DMS114 treated with DMSO at 0.1 percent for 48 hours (cell line): ENCODE measurements around the gene ZP1.

Experiments used
- DNase-seq: peaks from one replicate; lab custom pipeline; 2025; ENCODE audit not compliant: unreplicated experiment; lab: John Stamatoyannopoulos, UW

The ZP1 gene

DNA sequence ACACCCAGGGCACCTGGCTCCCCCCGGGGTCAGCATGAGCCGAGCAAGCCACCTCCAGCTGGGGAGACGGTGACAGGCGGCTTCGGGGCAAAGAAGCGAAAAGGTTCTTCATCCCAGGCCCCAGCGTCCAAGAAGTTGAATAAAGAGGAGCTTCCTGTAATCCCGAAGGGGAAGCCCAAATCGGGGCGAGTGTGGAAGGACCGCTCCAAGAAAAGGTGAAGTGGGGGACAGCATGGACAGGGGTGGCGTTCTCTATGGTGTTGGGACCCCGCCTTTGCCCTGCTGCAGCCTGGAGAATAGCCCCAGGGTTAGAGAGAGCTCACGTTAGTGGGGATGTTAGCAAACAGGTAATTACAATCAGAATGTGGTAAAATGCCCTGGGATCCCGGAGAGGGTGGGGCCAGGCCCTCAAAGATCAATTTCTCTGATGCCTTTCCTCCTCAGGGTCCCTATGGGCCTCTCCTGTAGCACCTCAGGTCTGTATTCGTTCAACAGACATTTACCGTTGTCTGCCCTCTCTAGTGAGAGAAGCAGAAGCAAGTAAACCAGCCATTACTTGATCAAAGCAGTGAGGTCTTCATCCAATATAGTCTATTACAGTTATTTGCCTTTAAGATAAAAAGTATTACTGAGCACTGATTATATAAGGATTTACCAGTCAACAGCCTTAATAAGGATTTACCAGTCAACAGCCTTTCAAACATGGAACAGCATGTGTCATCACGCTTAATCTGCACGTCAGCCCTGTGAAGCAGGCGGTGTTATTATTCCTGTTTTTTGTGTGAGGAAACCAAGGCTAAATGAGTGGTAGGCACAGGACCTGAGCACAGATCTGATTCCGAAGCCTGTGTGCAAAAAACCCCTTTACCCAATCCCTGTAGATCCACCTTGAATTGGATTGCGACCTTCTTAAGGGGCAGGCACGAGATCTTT lies 24.4 kb upstream of the ZP1 start:
- DNase-seq: no peak

DNA sequence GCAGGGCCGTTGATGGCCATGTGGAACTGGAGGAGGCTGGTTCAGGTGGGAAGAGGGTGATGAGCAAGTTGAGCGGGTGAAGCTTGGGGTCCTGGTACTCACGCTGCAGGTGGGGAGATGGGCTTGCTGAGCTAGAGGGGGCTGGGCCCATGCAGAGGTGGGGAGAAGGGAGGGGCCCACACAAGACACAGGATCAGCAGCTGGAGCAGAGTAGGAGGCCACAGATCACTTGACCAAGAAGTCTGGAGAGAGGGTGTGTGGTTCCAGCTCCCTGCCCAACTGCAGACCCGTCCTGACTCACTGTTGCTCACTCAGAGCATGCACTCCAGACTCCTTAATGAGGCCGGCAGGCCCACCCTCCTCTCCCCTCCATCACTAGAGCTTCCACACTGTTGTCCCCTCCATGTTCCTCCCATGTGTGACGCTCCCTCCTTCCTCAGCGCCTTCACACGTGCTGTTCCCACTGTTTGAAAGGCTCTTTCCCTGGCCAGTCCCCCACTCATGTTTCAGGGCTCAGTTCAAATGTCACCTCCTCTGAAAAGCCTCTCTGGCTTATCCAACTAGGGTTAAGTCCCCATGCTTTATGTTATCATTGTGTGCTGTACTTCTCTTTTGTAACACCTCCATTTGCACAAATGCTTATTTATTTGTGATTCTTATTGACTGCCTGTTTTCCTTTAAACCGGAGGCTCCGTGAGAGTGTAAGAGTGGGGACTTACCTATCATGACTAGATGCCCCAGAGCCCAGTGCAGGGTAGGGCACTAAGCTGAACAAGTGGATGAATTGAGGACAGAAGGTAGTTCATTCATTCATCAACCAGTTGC lies 23.1 kb upstream of the ZP1 start:
- no peak for DNase-seq

DNA sequence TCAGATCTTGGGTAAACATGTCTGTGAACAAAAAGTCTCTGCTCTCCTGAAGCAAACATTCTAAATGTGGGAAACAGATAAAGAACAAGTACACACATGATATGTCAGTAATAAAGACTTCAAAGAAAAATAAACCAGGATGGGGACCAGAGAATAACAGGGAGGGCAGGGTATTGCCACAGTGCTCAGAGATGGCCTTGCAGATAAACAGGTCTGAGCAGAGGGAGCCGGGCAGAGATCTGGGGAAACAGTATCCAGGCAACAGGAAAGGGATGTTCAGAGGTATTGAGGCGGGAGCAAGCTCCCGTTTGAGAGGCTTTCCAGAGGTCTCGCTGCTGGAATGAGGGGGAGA lies 22.5 kb upstream of the ZP1 start:
- no peak for DNase-seq

DNA sequence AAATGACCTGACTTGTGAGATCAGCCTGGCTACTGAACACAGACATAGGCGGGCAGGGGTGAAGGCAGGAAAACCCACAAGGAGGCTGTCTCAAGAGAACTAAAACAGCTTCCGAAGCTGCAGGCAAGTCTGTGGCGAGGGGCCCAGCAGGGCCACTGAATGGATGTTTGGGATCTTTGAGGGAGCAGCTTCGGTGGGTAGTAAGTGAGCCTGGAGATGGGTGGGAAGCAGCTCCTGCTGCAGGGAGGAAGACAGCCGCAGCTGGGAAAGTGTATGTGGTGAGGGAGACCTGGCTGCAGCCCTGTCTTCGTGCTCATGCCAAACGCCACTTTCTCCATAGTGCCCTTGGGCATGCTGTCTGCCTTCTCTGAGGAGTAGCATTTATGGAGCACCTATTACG lies 22.0 kb upstream of the ZP1 start:
- DNase-seq: no peak

DNA sequence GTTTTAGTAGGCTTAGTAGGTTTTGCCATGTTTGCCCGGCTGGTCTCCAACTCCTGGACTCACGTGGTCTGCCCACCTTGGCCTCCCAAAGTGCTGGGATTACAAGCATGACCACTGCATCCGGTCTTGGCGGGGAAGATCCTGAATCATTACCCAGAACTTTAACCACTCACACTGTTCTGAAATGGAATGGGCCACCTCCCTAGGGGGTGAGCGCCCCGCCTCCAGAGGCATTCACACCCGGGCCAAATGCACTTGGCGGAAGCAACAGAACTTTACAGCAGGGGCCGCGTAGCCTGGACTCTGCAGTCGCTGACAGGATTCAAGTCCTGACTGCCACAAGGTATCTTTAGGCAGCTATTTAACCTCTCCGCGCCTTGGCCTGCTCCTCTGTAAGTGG lies 20.1 kb upstream of the ZP1 start:
- DNase-seq: no peak

DNA sequence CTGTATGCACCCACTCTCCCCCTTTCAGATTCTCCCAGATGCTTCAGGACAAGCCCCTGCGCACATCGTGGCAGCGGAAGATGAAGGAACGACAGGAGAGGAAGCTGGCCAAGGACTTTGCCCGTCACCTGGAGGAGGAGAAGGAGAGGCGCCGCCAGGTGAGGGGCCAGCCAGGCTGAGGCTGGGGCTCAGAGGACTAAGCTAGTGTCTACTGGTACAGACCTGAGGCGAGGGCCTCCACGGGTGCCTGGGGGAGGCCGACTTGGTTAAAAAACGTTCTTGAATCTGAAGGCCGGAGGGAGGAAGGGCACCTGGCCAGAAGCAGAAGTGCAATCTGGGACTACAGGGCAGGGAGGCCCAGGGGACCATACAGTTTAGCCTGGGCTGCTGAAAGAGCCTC lies 19.4 kb upstream of the ZP1 start:
- no peak for DNase-seq

DNA sequence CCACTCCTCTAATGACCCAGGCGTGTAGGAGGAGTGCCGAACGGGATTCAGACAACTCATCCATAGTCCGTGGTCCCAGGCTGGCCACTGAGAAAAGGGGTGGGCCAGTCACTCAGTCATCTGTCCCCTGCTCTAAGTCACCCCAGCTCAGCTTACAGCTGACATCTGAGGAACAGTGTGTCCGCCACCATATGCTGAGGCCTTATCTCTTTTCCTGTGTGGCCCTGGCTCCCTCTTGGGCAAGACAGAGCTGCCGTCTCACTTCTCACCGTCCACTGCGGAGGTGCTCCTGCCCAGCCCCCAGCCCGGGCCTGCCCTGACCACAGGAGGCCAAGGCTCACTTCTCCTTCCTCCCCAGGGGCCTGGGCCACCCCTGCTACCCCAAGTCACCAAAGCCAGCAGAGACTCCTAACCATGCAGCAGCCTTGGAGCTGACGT lies 18.6 kb upstream of the ZP1 start:
- no peak for DNase-seq

DNA sequence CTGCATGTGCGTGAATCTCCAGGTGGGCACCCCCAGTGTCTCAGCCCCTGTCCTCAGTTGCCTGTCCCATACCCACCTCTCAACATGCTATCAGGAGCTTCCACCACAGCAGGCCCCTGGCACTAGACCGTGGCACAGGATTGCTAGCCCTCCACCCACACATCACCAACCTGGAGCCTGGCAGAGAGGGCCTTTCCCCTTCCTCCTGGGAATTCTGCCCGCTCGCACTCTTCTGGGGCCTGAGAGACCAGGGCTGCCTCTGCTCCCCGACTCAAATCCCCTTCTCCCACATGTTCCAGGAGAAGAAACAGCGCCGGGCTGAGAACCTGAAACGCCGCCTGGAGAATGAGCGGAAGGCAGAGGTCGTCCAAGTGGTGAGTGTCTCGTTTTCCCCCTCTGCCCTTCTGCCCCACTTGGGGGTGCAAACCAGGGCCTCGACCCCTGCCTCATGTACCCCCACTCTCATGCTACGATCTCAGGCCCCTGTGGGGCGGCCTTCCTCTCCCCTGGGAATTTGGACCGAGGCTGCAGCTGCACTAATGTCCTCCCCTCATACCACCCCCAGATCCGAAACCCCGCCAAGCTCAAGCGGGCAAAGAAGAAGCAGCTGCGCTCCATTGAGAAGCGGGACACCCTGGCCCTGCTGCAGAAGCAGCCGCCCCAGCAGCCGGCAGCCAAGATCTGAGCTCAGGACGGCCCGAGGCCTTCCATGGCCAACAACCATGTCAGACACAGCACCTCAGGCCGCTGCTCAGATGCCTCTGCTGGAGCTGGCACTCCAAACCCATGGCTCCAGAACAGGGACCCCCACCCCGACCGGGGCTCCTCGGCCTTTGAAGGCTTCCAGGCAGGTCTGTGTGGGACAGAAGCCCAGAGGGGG lies 17.5 kb upstream of the ZP1 start:
- no peak for DNase-seq

DNA sequence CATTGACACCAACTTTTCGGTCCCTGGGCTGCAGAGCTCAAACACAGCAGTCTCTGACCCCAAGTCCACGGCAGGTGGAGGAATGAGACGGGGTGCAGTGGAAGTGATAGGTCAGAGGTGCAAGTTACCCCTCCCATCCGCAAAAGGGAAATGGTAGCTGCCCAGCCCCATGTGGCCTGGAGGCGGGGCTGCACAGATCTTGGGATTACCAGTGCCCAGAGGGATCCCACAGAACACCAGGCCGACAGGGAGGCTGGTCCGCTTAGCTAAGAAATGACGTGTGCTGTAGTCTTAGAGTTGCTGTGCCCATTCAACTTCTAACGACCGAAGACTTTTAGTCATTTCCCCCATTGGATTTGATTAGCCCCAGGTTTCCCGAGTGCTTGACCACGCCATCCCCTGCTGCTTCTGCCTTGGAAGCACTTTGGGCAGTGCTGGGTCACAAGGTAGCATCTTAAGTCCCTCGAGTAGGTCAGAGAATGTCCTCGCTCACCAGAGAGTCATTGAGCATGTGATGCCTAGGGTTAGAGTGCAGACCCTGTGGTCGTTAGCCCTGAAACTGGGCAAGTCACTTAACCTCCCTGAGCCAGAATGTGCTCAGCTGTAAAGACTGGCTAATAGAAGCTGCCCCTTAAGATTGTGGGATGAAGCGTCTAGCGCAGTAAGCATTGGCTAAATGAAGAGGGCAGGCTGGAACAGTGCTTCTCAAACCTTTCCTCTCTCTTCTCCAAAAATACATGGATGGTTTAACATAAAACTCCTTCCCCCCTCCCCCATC lies 15.8 kb upstream of the ZP1 start:
- no peak for DNase-seq

DNA sequence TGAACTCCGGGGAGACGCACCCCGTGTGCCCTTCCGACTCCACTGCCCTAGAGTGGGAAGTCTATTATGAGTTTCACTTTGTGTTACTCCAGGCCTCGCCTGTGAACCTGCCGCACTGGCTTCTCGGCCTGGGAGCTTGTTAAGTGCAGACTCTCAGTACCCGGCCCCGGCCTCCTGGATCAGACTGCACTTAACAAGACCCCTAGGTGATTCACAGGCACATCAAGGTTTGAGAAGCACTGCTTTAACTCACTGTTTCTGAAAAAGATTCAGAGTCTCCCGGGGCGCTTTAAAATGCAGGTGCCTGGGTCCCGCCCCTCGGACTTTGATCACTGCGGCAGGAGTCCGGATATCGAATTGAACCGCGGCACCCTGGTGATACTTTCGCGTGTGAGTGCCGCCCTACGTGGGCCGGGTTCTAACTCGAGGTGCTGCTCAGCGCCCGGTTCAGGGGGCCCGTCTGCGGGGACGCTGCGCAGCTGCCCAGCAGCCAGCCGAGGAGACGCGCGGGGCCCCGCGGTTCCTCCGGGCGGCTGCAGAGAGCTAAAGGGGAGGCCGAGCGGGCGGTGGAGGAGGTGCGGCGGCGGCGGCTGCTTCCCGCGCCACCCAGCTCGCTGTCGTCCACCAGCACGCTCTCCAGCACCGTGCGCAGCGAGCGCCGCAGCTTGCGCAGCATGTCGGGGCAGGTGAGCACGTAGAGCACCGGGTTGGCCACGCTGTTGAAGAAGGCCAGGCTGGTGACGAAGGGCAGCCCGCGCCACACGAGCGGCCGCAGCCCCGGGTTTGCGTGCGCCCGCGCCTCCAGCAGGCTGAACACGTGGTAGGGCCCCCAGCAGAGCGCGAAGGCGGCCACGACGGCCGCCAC lies 15.0 kb upstream of the ZP1 start:
- DNase-seq: no peak

DNA sequence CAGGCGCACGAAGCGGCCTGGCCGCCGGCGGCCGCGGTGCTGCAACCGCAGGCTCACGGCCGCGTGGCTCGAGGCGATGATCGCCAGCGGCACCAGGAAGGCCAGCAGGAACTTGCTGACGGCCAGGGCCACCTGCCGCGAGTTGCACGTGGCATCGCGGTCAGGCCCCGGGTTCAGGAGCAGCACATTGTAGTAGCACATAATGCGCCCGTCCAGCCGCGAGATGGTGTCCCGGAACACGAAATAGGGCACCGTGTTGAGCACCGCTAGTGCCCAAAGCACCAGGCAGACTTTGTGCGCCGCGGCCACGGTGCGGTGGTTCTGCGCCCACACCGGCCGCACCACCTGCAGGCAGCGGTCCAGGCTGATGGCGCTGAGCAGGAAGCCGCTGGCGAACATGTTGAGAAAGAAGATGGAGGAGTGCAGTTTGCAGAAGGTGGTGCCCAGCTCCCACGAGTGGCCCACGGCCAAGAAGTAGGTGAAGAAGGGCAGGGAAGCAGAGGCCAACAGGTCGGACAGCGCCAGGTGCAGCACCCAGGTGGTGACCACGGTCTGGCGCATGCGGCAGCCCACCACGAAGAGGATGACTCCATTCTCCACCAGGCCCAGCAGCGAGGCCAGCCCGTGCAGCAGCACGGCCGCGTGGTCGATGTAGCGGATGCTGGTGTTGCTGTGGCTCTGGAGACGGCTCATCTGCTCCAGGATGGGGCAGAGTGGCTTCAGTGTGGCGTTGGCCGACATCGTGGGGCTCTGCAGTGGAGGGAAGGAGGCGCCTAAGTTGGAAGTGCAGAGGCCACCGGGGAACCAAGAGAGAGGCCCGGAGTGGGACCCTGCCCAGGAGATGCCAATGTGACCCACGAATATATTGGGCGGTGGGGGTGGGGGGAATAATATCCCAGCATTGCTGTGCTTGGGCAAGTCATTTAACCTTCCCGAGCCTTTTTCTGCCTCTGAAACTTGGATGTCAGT lies 14.1 kb upstream of the ZP1 start:
- DNase-seq: no peak

DNA sequence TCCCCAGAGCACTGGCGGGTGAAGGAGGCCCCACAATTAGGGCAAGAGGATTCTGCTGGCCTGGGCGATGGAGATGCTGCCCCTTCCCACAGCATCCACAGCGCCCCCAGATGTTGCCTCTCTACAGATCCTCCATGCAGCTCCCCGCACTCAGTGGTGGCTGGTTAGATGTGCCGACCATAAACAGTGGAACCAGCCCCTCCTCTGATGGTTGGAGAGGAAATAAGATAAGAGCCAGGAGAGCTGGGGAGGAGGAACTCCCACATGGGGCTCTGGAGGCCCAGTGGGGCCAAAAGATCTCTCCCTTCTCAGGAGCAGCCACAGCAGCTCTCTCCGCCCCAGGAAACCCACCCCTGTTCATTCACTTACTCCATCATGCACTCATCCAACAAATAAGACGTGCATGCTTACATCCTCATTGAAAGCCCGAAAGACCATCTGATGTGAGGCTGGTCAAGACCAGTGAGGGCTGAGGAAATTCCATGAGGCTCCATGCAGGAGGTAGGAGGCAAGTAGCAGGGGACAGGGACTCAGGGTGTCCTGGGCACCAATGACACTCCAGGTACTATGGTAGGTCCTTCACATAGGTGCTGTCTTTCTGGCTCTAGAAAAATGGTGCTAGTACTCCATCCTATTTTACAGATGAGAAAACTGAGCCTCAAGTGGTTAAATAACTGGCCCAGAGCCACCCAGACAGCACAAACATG lies 13.0 kb upstream of the ZP1 start:
- DNase-seq: no peak

DNA sequence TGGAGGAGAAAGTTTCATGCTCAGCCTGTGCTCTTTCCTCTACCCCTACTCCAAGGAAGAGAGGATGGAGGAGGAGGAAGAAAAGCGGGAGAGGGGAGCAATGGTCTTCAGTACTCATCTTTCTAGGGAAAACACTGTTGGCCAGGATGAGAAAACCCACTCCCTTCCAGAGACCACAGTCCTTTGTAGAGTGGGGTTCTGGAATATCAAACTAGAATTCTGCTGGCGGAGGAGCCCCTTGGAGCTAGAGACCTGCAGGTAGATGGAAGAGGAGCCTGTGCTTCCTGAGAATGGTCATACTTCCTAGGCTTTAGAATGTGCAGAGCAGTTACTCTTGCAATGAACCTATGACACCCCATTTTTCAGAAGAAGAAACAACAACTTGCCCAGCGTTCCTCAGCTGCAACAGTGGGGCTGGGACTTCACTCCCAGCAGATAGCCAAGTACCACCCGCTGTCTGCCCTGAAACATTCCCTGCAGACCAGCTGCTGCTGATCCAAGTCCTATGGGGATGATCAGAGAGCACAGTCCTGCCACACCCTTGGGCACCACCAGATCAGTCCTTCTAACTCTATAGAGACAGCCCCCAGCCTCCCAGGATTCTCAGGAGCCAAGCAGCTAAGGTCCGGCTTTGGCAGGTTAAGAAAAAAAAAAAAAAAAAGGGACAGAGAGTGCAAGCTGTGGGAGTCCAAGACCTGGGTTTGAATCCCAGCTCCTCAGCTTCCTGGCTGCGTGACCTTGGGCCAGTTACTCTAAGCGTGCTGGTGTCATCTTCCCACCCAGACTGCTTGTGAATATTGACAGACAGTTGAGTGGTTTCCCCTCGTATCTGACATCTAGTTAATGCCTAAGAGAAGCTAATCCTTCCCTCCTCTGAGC lies 12.3 kb upstream of the ZP1 start:
- no peak for DNase-seq

DNA sequence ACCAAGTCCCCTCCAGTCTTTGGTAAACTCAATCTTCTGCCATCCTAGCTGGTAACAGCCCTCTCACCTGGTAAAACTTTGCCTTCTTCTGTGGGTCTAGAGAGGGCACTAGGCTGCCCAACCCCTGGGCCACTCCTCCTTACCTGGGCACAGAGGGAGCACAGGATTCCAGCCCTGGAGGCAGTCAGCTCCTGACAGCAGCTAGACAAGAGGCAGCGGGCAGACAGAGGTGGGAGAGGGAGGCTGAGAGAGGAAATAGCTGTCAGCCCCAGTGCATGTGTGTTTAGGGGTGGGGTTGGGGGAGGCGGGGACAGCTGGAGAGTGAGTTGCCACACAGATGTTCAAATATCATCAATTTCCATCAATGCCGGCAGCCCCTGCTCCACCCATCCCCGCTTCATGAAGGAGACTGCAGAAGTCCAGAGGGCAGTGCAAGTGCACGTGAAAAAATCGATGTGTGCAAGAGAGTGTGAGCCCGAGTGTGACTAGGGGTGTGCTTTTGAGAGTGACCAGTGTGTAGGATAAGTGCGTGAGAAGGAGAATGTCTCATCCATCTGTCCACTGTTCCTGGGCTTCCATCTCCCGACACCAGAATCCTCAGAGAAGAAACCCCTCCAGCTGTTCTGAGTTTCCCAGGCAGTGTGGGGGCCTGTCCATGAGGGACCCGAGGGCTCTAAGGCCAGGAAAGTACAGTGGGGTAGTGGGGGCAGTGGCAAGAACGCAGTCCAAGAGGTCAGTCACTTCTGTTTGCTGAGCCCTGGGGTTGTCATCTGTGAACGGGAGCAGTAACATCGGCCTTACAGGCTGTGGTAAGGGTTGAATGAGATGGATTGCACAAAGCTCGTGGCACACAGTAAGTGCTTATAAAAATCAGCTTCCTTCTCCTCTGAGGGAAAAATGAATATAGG lies 11.4 kb upstream of the ZP1 start, which contains the start of gene PTGDR2:
Gene PTGDR2, minus strand, starts transcription at position 225 of the 908 bp plus-strand sequence. CDS start 2,228 bp downstream, outside the sequence.
- DNase-seq: no peak

DNA sequence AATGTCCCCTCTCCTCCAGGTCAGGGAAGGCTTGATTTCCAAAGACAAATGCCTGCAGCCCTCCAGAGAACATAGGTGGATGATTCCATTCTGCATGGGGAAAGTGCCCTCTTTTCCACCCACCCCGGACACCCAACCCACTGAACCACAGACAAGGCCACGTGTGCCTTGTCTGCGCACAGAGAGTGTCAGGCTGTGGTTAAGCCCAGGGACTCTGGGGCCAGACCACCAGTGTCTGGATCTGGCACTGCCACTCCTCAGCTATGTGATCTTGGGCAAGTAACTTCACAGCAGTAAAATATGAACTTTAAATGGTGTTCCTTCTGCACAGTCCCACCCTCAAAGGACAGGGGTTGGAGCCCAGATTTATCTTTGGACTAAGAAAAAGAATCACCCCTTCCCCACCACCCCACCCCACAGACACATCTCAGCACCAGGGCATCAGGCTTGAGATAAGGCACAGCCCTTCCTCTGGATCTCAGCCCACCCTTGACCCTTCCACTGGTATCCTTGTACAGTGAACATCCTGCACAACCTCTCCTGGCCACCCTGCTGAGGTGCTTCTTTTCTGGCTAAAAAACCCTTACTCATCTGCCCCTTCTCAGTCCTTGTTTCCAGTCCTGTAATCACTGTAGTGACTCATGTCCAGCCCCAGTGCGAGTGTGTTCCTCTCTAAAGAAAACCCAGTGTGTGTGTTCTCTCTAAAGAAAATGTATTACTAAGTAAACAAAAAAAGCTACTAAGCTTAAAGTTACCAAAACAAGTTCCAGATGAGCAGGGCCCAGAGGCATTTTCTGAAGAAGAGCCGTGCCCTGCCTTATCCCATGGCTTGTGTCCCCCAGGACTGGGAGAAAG lies 9.7 kb upstream of the ZP1 start:
- no peak for DNase-seq
